Endothelial cell of umbilical vein (primary cell): ENCODE results near the gene KL.

Experiments
- EZH2 ChIP-seq: IDR thresholded peaks from 2 replicates; pipeline ENCODE4 v1.6.1; 2012; ENCODE audit warnings: borderline replicate concordance, low read depth, mild to moderate bottlenecking, moderate library complexity, low read length, inconsistent platforms; ENCODE audit not compliant: severe bottlenecking
- MYC ChIP-seq: IDR thresholded peaks from one replicate; pipeline ENCODE4 v1.6.1; 2011; ENCODE audit warnings: mild to moderate bottlenecking, low read depth, low read length
- POLR2A ChIP-seq: IDR thresholded peaks from 2 replicates; pipeline ENCODE4 v1.6.1; 2012; ENCODE audit warnings: low read depth, mild to moderate bottlenecking, control low read depth, low read length
- POLR2AphosphoS5 ChIP-seq: IDR thresholded peaks from 2 replicates; pipeline ENCODE4 v1.6.1; 2012; ENCODE audit warnings: low read depth, mild to moderate bottlenecking, control low read depth, low read length, moderate library complexity; ENCODE audit not compliant: insufficient read depth
- TF ChIP-seq, protein P1 (sequence below), 2 donors: IDR thresholded peaks; 1 replicate in 1 of 2; 2 replicates in 1 of 2; pipeline ENCODE4 v1.5.1; 2011; ENCODE audit warnings: low read length in 2 of 2, mild to moderate bottlenecking in 2 of 2, moderate library complexity in 2 of 2, control low read depth in 1 of 2, inconsistent platforms in 1 of 2, low read depth in 1 of 2; ENCODE audit not compliant: insufficient read depth in 1 of 2; ENCODE audit errors: extremely low read depth in 1 of 2
- TF ChIP-seq, protein P2 (sequence below): IDR thresholded peaks from 2 replicates; pipeline ENCODE4 v1.6.1; 2011; ENCODE audit not compliant: insufficient read depth, insufficient read length

DNA sequence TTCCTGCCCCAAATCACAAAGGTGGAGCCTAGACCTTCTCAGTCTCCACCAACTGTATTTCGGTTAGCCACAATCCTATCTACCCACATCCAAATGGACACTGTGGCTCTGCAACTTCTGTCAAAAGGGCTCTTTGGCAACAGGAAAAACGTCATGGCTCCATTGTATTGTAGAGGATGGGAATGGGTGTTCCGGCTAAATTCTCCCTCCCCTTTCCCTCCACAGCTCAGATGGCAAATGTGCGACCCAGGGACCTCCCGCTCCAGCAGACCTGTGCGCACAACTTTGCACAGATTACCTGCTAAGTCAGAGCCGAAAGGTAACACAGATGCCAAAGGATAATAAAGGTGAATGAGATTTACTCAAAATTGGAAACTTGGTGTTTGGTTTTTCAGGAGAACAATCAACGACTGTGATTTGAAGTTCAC lies 968 bp upstream of the KL start:
- TF ChIP-seq, protein P1, sequence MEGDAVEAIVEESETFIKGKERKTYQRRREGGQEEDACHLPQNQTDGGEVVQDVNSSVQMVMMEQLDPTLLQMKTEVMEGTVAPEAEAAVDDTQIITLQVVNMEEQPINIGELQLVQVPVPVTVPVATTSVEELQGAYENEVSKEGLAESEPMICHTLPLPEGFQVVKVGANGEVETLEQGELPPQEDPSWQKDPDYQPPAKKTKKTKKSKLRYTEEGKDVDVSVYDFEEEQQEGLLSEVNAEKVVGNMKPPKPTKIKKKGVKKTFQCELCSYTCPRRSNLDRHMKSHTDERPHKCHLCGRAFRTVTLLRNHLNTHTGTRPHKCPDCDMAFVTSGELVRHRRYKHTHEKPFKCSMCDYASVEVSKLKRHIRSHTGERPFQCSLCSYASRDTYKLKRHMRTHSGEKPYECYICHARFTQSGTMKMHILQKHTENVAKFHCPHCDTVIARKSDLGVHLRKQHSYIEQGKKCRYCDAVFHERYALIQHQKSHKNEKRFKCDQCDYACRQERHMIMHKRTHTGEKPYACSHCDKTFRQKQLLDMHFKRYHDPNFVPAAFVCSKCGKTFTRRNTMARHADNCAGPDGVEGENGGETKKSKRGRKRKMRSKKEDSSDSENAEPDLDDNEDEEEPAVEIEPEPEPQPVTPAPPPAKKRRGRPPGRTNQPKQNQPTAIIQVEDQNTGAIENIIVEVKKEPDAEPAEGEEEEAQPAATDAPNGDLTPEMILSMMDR (IDR thresholded peaks at IDR 0.05; ENCODE audit: extremely low read depth in 1 of 2, insufficient read depth in 1 of 2, low read depth in 1 of 2, low read length in 2 of 2) = no peak
- TF ChIP-seq EZH2 (no peak), POLR2AphosphoS5 (no peak), POLR2A (no peak), MYC (no peak)
- TF ChIP-seq, protein P2, sequence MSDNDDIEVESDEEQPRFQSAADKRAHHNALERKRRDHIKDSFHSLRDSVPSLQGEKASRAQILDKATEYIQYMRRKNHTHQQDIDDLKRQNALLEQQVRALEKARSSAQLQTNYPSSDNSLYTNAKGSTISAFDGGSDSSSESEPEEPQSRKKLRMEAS = no peak
